ENCODE data around the gene MVD.

Gene MVD

GRCh38 chr16:88696441-88696840, 33.5 kb upstream of the MVD start:
- no peak for DNase-seq

GRCh38 chr16:88695753-88696152, 32.9 kb upstream of the MVD start:
- DNase-seq = no peak

- no peak for DNase-seq
These were observed 32.3 kb upstream of the MVD start for GRCh38 chr16:88695218-88695617.

GRCh38 chr16:88694221-88695087, 31.6 kb upstream of the MVD start:
- DNase-seq = no peak

- no peak for DNase-seq
These were observed 30.7 kb upstream of the MVD start for GRCh38 chr16:88693420-88694177.

GRCh38 chr16:88692861-88693260, 30.0 kb upstream of the MVD start:
- DNase-seq = no peak

- no peak for DNase-seq
These were observed 29.2 kb upstream of the MVD start for GRCh38 chr16:88691924-88692560.

GRCh38 chr16:88691129-88691813, 28.4 kb upstream of the MVD start:
- DNase-seq = no peak

- no peak for DNase-seq
These were observed 27.6 kb upstream of the MVD start for GRCh38 chr16:88690341-88691128.

- no peak for DNase-seq
These were observed 25.3 kb upstream of the MVD start for GRCh38 chr16:88688013-88688778.

- DNase-seq = no peak
These were observed 24.8 kb upstream of the MVD start for GRCh38 chr16:88687676-88688012.

GRCh38 chr16:88687254-88687576, 24.3 kb upstream of the MVD start:
- DNase-seq = no peak

GRCh38 chr16:88686439-88687253, 23.8 kb upstream of the MVD start, which contains the start of gene SNAI3:
Gene SNAI3 (minus strand): TSS chr16:88686507. CDS start chr16:88686406, 101 bp downstream.
- DNase-seq = peak; percentile 65

GRCh38 chr16:88686062-88686438, 23.2 kb upstream of the MVD start:
- peak; percentile 5 for DNase-seq

GRCh38 chr16:88685156-88686061, 22.5 kb upstream of the MVD start:
- no peak for DNase-seq

GRCh38 chr16:88684569-88685155, 21.8 kb upstream of the MVD start:
- DNase-seq = peak; percentile 0

- DNase-seq = no peak
These were observed 19.0 kb upstream of the MVD start for GRCh38 chr16:88681709-88682451.

- DNase-seq = no peak
These were observed 18.3 kb upstream of the MVD start for GRCh38 chr16:88681084-88681680.
